ENCODE data around the gene PSMD13.
"Not testable (repeated sequence)": the region's sequence is repeated elsewhere in the genome, so short reads cannot be mapped to it uniquely, and the experiment has no call there.

- TF ChIP-seq CTCF (IDR thresholded peaks at IDR 0.05 in 2 of 3, conservative IDR thresholded peaks at IDR 0.05 in 1 of 3; ENCODE audit: borderline replicate concordance in 1 of 3, insufficient read depth in 1 of 3, low read depth in 2 of 3, low read length in 2 of 3); EZH2phosphoT487 (IDR thresholded peaks at IDR 0.05; ENCODE audit: borderline replicate concordance); ZNF274 (IDR thresholded peaks at IDR 0.05; ENCODE audit: low read depth, low read length); POLR2AphosphoS5 (IDR thresholded peaks at IDR 0.05; ENCODE audit: low read depth, low read length); POLR2A (IDR thresholded peaks at IDR 0.05; ENCODE audit: borderline replicate concordance, extremely low read depth, insufficient read depth, insufficient read length); SIN3A (IDR thresholded peaks at IDR 0.05; ENCODE audit: low read depth); EZH2 (IDR thresholded peaks at IDR 0.05); REST (IDR thresholded peaks at IDR 0.05; ENCODE audit: low read depth); MAX (IDR thresholded peaks at IDR 0.05): not testable (repeated sequence)
These were observed 32.0 kb downstream of the PSMD13 start for GRCh38 chr11:268716-269145.

All from HCT116 (cell line).